A673 (cell line): ENCODE data around the gene CDHR1.

ENCODE experiments used
- EZH2 ChIP-seq: fragments of 200-600 bp; sonication (generic); IDR thresholded peaks from 2 replicates; pipeline ENCODE4 v1.6.1; 2017; ENCODE audit warnings: borderline replicate concordance, low read depth, mild to moderate bottlenecking, mixed read lengths, antibody characterized with exemption, low read length; ENCODE audit not compliant: poor library complexity, severe bottlenecking
- TF ChIP-seq, protein P1 (sequence below): fragments of 300-800, 200-600 bp; sonication (generic); conservative IDR thresholded peaks from 2 replicates; pipeline ENCODE4 v1.5.1; 2017; ENCODE audit warnings: low read depth, mild to moderate bottlenecking, antibody characterized with exemption, low read length, moderate library complexity, mixed read lengths

DNA sequence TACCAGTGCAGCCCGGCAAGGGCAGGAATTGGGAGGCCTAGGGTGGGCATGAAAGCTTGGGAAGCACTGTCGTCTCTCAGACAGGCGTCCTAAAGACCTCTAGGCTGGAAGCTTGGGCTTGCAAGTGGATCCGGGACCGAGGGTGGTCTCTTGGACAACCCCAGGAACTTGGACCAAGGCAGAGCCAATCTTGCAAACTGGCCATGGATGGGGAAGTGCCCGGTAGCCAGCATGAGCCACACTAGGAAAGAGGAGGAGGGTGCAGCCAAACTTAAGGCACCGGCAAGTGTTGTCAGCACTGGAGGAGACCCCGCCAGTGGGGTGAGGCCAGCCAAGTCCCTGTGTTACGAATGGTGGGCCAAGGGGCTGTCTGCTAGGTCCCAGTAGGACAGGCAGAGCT is 22.5 kb downstream of the CDHR1 start:
- TF ChIP-seq, protein P1, sequence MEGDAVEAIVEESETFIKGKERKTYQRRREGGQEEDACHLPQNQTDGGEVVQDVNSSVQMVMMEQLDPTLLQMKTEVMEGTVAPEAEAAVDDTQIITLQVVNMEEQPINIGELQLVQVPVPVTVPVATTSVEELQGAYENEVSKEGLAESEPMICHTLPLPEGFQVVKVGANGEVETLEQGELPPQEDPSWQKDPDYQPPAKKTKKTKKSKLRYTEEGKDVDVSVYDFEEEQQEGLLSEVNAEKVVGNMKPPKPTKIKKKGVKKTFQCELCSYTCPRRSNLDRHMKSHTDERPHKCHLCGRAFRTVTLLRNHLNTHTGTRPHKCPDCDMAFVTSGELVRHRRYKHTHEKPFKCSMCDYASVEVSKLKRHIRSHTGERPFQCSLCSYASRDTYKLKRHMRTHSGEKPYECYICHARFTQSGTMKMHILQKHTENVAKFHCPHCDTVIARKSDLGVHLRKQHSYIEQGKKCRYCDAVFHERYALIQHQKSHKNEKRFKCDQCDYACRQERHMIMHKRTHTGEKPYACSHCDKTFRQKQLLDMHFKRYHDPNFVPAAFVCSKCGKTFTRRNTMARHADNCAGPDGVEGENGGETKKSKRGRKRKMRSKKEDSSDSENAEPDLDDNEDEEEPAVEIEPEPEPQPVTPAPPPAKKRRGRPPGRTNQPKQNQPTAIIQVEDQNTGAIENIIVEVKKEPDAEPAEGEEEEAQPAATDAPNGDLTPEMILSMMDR: no peak
- TF ChIP-seq EZH2: no peak
